Fibroblast of upper back skin (primary cell): Measurements from ENCODE around the gene APBA1.

Experiments
- DNase-seq: peaks from one replicate; pipeline ENCODE4 v3.0.0-alpha.2; 2013

Gene APBA1

DNA sequence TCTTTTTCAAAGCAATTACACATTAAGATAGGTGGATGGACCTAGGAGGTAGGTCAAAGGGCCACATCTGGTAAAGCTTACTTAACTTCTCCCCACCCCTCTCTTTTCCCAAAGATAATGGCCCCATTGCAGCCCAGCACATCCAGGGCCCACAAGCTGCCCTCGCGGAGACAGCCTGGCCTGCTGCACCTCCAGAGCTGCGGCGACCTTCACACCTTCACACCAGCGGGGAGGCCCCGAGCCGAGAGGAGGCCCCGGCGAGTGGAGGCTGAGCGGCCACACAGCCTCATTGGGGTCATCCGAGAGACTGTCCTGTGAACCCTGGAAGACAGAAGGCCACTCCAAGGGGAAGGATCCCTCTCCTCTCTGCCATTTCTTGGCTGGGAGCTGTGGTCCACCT is 280.7 kb downstream of the APBA1 start:
- no peak for DNase-seq

DNA sequence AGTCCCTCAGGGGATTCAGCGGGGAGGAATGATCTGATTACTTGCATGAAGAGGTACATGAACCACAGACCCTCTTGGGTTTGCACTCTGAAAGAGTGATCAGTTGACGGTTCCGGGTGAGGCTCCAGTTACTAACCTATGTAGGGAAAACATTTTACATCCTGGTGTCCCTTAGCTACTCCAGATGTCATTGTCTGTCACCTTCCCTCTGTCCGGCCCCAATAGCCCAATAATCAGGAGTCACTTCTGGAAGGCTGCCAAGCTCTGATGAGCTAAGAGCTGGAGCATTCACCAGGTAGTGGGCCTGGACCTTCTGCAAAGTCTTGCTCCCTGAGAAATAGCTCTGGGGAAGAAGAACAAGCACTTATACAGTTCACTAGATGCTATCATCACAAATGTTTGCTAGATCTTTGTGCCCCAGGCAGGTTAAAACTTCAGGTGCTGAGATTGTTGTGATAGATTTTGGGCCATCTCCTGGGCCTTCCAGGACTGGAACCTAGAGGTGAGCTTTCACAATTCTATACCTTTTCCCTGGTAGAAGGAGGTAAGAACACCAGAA is 282.7 kb downstream of the APBA1 start:
- no peak for DNase-seq

DNA sequence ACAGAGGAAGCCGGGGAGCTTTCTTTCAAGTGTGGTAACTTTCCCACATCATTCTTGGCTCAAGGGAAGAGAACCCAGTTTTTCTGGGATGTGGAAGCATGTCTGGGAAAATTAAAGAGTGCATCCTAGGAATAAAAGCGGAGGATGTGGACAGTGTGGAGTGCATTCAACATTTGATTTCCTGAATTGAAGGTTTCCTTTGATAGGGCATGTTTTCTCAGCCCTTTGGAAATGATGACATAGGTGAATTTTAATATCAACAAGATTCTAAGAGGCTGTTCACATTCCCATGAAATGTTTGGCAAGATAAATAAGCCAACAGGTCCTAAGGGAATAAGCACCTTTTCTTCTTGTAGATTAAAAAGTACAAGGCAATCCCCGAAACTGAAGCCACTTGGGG is 283.6 kb downstream of the APBA1 start:
- DNase-seq, result no peak

DNA sequence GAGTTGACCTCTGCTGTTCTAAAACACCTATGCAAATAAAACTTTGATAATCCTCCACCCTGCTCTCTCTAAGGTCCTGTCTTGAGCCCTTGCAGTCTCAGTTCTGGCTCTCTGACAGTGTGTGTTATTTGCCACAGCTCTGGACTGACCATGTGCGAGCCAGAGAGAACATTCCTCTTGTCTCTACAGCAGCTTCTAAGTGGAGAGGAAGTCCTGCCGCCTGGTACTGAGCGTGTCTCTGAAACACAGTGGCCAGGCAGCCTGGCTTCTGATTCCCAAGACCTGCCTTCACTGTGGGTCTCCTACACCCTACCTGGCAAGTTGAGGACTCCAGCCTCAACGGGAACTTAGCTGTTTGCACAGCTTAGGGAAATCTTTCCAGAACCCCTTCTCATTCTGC is 285.5 kb downstream of the APBA1 start:
- no peak for DNase-seq

DNA sequence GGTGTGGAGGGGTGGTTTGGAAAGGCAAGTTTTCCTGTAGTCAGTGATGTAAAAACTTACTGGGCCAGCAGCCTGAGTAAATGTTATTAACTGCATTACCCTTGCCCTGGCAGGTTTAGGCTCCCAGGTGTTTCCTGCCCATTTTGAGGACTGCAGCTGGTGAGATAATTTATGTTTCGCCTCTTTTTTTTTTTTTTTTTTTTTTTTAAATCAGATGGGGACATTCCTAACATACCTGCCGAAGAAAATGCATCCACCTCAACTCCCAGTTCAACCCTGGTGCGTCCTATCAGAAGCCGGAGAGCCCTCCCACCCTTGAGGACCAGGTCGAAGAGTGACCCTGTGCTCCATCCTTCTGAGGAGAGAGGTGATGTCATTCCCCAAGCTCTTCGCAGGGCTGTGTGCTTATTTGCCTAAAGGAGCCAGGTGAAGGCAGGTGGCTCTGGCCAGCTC is 286.6 kb downstream of the APBA1 start:
- no peak for DNase-seq

DNA sequence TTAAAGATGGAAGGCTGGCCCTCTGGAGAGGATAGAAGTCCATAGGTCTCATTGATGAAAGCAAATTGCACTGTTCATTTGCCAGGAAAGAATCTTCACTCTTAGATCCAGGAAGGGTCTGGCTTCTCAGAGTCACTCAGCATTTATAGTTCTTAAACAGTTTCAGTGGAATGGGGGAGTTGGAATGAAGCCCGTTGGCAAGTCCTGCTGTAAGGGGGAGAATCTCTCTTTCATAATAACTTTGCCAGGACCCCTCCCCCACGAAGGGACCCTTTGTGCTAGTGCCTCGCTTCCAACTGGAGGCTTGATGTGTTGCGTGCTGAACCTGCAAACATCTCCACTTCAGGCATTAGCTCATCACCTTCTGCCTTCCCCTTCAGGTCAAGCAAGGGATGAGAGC is 290.0 kb downstream of the APBA1 start:
- no peak for DNase-seq

DNA sequence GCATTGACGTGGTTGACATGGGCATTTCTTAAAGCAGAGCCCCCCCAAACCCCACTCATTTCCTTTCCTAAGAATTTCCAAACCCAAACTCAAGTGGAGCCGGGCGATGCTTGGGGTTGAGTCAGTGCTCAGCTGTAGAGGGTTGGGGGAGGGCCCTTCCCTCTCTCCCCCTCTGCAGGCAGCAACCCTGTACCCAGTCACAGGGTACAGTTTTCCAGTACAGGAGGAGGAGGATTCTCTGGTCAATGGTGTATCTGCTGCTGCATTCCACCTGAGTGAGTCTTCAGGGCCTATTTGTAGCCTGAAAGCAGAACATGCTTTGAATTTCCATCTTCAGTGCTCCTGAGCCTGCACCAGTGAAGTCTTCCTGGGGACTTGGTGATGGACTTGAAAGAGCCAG is 291.4 kb downstream of the APBA1 start:
- DNase-seq, result peak; percentile 53

DNA sequence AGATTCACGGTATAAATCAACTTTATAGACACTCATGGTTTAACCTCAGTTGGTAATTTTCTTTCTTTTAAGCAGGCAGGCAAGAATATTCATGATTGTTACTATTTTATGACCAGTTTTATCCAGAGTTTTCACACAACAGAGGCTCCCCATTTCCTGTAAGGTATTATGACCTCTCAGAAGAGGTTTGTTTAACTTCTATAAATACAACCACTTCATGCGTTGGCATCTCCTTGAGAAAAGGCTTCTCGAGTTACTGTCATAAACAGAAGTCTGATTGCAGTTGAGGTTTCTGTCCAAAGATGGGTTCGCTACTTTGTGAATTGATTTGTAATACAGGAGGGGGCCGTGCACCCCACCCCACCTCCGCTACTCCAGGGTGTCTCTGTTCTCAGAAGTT is 291.9 kb downstream of the APBA1 start:
- DNase-seq, result no peak

DNA sequence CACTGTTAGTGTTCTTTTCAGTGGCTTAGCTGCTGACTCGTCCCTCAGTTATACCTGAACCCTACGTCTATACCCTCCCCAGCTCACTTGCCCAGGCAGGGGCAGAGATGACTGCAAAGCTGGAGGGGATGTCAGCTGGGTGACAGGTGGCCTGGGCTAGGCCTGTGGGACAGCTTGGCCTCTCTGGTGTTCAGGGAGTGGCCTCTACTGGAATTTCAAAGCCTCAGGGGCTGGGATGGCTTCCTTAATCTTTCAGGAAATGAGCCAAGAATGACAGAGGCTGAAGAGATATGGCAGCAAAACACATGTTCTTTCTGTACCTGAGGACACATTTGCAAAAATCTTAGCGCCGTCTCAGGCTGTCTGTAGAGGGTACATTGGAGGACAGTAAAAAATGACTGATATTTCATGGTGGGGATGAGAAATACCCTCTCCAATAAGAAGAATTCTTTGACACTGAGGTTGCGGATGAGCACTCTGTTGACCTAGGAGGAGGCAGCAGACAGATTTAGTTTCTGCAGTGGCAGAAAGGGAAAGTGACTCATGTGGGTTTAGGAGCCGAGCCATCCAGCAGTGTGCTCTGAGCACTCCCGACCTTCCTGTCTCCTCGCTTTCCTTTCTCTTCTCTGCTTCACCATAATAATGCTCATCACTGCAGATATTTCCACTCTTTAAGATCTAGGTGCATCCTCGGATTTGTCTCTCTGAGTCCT is 292.7 kb downstream of the APBA1 start:
- peak; percentile 50 for DNase-seq

DNA sequence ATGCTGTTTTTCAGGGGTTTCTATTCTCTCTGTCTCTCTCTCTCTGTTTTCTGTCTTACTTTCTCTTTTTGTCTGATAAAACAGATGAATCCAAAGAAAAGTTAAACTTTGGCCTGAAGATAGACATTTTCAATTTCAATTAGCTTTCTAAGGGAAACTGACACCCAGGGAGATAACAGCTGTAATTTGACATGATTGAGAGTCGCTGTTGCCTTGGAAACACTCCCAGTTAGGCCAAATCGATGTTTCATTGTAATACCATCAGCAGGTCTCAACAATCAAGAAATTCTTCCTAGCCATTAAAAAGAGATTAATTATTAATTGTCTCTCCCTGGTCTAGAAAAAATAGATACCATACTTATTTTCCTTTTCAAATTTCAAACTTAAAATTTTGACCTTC is 294.2 kb downstream of the APBA1 start:
- no peak for DNase-seq
